Gastroesophageal sphincter (tissue), 3 donors: ENCODE data around the gene DET1.

Experiments used
- POLR2A ChIP-seq, 2 donors: fragments of 450-650 bp; IDR thresholded peaks; one replicate each; pipeline ENCODE4 v1.6.1; 2017; ENCODE audit warnings: antibody characterized with exemption in 2 of 2, mild to moderate bottlenecking in 2 of 2, moderate library complexity in 1 of 2
- TF ChIP-seq, protein P1 (sequence below), 4 experiments: fragments of 200-600 bp in 2 of 4; fragments of 450-650 bp in 2 of 4; sonication (generic) in 1 of 4; IDR thresholded peaks; one replicate each; pipeline ENCODE4 v1.5.1; 2017 to 2019; ENCODE audit warnings: antibody characterized with exemption in 4 of 4, mild to moderate bottlenecking in 2 of 4, moderate library complexity in 2 of 4

- TF ChIP-seq, protein P1, sequence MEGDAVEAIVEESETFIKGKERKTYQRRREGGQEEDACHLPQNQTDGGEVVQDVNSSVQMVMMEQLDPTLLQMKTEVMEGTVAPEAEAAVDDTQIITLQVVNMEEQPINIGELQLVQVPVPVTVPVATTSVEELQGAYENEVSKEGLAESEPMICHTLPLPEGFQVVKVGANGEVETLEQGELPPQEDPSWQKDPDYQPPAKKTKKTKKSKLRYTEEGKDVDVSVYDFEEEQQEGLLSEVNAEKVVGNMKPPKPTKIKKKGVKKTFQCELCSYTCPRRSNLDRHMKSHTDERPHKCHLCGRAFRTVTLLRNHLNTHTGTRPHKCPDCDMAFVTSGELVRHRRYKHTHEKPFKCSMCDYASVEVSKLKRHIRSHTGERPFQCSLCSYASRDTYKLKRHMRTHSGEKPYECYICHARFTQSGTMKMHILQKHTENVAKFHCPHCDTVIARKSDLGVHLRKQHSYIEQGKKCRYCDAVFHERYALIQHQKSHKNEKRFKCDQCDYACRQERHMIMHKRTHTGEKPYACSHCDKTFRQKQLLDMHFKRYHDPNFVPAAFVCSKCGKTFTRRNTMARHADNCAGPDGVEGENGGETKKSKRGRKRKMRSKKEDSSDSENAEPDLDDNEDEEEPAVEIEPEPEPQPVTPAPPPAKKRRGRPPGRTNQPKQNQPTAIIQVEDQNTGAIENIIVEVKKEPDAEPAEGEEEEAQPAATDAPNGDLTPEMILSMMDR (IDR thresholded peaks at IDR 0.05): no peak
- TF ChIP-seq POLR2A (IDR thresholded peaks at IDR 0.05): no peak
Observed at GRCh38 chr15:88590759-88591158, 44.3 kb upstream of the DET1 start.
